Measurements from ENCODE around the gene IFT52.
A peak's percentile ranks its signal among the peaks of the same experiment; 100 is the strongest.
"Not testable (repeated sequence)": the region's sequence is repeated elsewhere in the genome, so short reads cannot be mapped to it uniquely, and the experiment has no call there.

IFT52 gene

GRCh38 chr20:43642548-43642947 lies 51.8 kb downstream of the IFT52 start:
- no peak for DNase-seq (ENCODE audit: low read depth in 2 of 3, low spot score in 2 of 3)

GRCh38 chr20:43650997-43651525 lies 60.3 kb downstream of the IFT52 start:
- no peak for DNase-seq (ENCODE audit: low read depth in 2 of 3, low spot score in 2 of 3)

GRCh38 chr20:43651650-43652184 lies 61.0 kb downstream of the IFT52 start:
- not testable (repeated sequence) for DNase-seq (ENCODE audit: low read depth in 2 of 3, low spot score in 2 of 3)

GRCh38 chr20:43653966-43654365 lies 63.2 kb downstream of the IFT52 start:
- DNase-seq (ENCODE audit: low read depth in 2 of 3, low spot score in 2 of 3): no peak

GRCh38 chr20:43655176-43655575 lies 64.4 kb downstream of the IFT52 start:
- DNase-seq (ENCODE audit: low read depth in 2 of 3, low spot score in 2 of 3): not testable (repeated sequence)

- DNase-seq (ENCODE audit: low read depth in 2 of 3, low spot score in 2 of 3): no peak
Observed at GRCh38 chr20:43655937-43656336, 65.2 kb downstream of the IFT52 start.

GRCh38 chr20:43658069-43658722 lies 67.5 kb downstream of the IFT52 start:
- peak in 2 of 3 experiments; percentile 14 to 25 for DNase-seq (ENCODE audit: low read depth in 2 of 3, low spot score in 2 of 3)

GRCh38 chr20:43658723-43659419 lies 68.1 kb downstream of the IFT52 start:
- DNase-seq (ENCODE audit: low read depth in 2 of 3, low spot score in 2 of 3): no peak

- DNase-seq (ENCODE audit: low read depth in 2 of 3, low spot score in 2 of 3): no peak
Observed at GRCh38 chr20:43662943-43663655, 72.4 kb downstream of the IFT52 start.

GRCh38 chr20:43665466-43666176 lies 74.9 kb downstream of the IFT52 start:
- DNase-seq (ENCODE audit: low read depth in 2 of 3, low spot score in 2 of 3): no peak

- DNase-seq (ENCODE audit: low read depth in 2 of 3, low spot score in 2 of 3): peak; percentile 56 to 65 (median 63)
Observed at GRCh38 chr20:43666376-43667328, 75.9 kb downstream of the IFT52 start, which contains the start of gene MYBL2. Gene MYBL2 (plus strand): TSS chr20:43667114. CDS start chr20:43667284, 170 bp downstream.

- peak in 1 of 3 experiments; percentile 12 for DNase-seq (ENCODE audit: low read depth in 2 of 3, low spot score in 2 of 3)
Observed at GRCh38 chr20:43667341-43668132, 76.8 kb downstream of the IFT52 start.

- no peak for DNase-seq (ENCODE audit: low read depth in 2 of 3, low spot score in 2 of 3)
Observed at GRCh38 chr20:43669332-43669731, 78.6 kb downstream of the IFT52 start.

- no peak for DNase-seq (ENCODE audit: low read depth in 2 of 3, low spot score in 2 of 3)
Observed at GRCh38 chr20:43670423-43670822, 79.7 kb downstream of the IFT52 start.

GRCh38 chr20:43676368-43676767 lies 85.6 kb downstream of the IFT52 start:
- no peak for DNase-seq (ENCODE audit: low read depth in 2 of 3, low spot score in 2 of 3)

GRCh38 chr20:43680981-43681380 lies 90.2 kb downstream of the IFT52 start:
- DNase-seq (ENCODE audit: low read depth in 2 of 3, low spot score in 2 of 3): no peak

GRCh38 chr20:43681468-43681942 lies 90.8 kb downstream of the IFT52 start:
- DNase-seq (ENCODE audit: low read depth in 2 of 3, low spot score in 2 of 3): no peak

GRCh38 chr20:43681991-43682410 lies 91.3 kb downstream of the IFT52 start:
- DNase-seq (ENCODE audit: low read depth in 2 of 3, low spot score in 2 of 3): no peak

- DNase-seq (ENCODE audit: low read depth in 2 of 3, low spot score in 2 of 3): no peak
Observed at GRCh38 chr20:43682446-43682845, 91.7 kb downstream of the IFT52 start.
